ENCODE measurements around the gene YAF2. TPM values are rescaled to one million over a fixed set of nuclear protein-coding genes. Genes with fewer than 3 reads are reported as not detected.

The YAF2 gene
- total RNA-seq, 1 experiment from 2014 or later: 18.6 TPM

GRCh38 chr12:42124764-42125387 lies 113.2 kb downstream of the YAF2 start:
- in situ Hi-C loops (cut with HindIII; ENCODE audit: low sequenced_read_pairs): no loop called here
- DNase-seq (ENCODE audit: low spot score): peak; percentile 44

GRCh38 chr12:42119085-42119633 lies 118.9 kb downstream of the YAF2 start:
- in situ Hi-C loops (cut with HindIII; ENCODE audit: low sequenced_read_pairs): no loop called here
- no peak for DNase-seq (ENCODE audit: low spot score)

GRCh38 chr12:42118136-42118879 lies 119.7 kb downstream of the YAF2 start:
- in situ Hi-C loops (cut with HindIII; ENCODE audit: low sequenced_read_pairs): no loop called here
- DNase-seq (ENCODE audit: low spot score): no peak

- DNase-seq (ENCODE audit: low spot score): no peak
- in situ Hi-C loops (cut with HindIII; ENCODE audit: low sequenced_read_pairs): no loop called here
Observed at GRCh38 chr12:42109031-42109430, 129.0 kb downstream of the YAF2 start.

Other genes with a start within 250 kb of the YAF2 start
- 6.2 and 16.0 TPM in 2 replicates for gene GXYLT1, start 93.4 kb downstream of the YAF2 start, total RNA-seq (2014; rRNA removed; shearing (Covaris generic))
- 52.4 and 98.1 TPM in 2 replicates for gene ZCRB1, start 87.8 kb upstream of the YAF2 start, total RNA-seq (2014; rRNA removed; shearing (Covaris generic))
- 24.9 and 34.1 TPM in 2 replicates for gene PPHLN1, start 87.9 kb upstream of the YAF2 start, total RNA-seq (2014; rRNA removed; shearing (Covaris generic))